AG09309 (cell line): ENCODE results near the gene S100A5.
"Not testable (repeated sequence)": the region's sequence is repeated elsewhere in the genome, so short reads cannot be mapped to it uniquely, and the experiment has no call there.

Source experiments
- DNase-seq: peaks from one replicate; pipeline ENCODE4 v3.0.0-alpha.2; 2010; ENCODE audit warnings: low read depth
- H3K4me3 ChIP-seq: 2 replicates; pipeline ENCODE4 v1.5.1; 2011; ENCODE audit warnings: mild to moderate bottlenecking, low read depth, low read length, moderate library complexity; ENCODE audit not compliant: control insufficient read depth
- TF ChIP-seq, protein P1 (sequence below): IDR thresholded peaks from 2 replicates; pipeline ENCODE4 v1.5.1; 2011; ENCODE audit warnings: mild to moderate bottlenecking, low read depth, low read length, inconsistent platforms; ENCODE audit not compliant: insufficient read depth, control insufficient read depth; ENCODE audit errors: missing control alignments

S100A5 gene

DNA sequence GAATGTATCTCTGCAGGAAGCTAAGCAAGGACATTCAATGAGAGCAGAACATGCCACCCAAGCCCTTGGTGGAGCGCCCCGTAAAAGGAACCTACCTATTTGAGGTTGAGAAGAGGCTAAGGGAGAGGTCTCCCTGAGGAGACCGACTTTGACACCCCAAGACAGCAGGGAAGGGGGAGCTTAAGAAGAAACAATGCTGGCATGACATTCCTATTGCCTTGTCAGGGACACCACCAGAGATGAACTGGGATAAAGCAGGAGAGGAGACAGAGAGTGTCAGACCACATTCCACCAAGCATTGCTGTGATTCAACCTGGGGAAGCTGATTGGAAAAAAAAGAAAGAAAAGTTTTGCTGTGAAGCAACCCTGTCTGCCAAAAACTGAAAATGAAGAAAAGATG is 38.2 kb upstream of the S100A5 start:
- no peak for DNase-seq
- TF ChIP-seq, protein P1, sequence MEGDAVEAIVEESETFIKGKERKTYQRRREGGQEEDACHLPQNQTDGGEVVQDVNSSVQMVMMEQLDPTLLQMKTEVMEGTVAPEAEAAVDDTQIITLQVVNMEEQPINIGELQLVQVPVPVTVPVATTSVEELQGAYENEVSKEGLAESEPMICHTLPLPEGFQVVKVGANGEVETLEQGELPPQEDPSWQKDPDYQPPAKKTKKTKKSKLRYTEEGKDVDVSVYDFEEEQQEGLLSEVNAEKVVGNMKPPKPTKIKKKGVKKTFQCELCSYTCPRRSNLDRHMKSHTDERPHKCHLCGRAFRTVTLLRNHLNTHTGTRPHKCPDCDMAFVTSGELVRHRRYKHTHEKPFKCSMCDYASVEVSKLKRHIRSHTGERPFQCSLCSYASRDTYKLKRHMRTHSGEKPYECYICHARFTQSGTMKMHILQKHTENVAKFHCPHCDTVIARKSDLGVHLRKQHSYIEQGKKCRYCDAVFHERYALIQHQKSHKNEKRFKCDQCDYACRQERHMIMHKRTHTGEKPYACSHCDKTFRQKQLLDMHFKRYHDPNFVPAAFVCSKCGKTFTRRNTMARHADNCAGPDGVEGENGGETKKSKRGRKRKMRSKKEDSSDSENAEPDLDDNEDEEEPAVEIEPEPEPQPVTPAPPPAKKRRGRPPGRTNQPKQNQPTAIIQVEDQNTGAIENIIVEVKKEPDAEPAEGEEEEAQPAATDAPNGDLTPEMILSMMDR, result no peak
- no peak overlapping the region for H3K4me3 ChIP-seq

DNA sequence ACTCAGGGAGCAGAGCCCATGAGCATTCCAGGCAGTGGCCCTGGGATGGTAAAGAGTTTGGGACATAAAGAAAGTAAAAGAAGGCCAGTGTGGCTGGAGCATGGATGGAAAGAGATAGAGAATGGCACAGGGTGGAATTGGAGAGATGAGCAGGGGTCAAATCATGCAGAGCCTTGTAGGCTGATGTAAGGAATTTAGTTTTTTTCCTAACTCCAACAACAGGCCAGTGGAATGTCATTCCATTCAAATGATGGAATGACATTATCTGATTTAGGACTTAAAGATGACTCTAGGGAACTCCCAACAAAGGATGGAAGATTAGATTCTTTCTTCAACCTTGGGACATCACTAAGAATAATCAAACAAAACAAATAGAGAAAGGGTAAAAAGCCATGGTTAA is 37.8 kb upstream of the S100A5 start:
- no peak overlapping the region for H3K4me3 ChIP-seq
- DNase-seq, result no peak

DNA sequence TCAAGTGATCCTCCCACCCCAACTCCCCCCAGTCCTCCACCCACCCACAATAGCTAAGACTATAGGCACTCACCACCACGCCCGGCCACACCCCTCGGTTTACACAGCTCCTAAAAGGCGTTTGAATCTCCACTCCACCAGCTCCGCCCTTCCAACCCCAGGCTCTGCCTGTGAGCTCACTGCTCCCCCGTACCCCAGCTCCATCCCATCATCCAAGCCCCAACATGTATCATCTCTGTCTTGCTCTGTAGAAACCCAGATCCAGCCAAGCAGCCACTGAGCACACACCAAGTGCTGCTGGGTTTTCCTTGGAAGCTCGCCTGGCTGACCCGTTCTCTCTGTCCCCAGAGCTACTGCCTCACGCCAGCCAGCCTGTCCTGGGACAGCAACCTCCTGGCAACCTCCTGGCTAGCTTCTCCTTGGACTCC is 36.9 kb upstream of the S100A5 start:
- TF ChIP-seq, protein P1, result no peak

More for the DNA sequence above, 37.8 kb upstream of the S100A5 start:
- TF ChIP-seq, protein P1, result no peak

DNA sequence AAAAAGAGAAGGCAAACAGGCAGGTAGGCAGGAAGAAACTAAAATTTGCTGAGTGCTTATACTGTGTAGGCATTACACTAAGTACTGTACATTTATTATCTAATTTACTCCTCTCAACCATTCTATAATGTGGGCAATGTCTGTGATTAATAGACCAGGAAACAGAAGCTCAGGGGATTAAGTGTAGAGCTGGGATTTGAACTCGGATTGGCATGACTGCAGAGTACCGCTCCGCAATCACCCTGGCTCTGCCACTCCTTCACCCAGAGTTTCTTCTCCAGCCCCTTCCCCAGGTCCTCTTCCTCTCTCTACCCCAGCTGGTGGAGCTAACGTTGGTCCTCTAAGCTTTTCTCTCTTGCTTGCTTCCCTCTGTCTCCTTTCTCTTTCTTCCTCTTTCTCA is 36.4 kb upstream of the S100A5 start:
- H3K4me3 ChIP-seq, result no peak overlapping the region
- TF ChIP-seq, protein P1, result no peak
- DNase-seq, result no peak

More for the DNA sequence above, 36.9 kb upstream of the S100A5 start:
- no peak overlapping the region for H3K4me3 ChIP-seq
- no peak for DNase-seq

DNA sequence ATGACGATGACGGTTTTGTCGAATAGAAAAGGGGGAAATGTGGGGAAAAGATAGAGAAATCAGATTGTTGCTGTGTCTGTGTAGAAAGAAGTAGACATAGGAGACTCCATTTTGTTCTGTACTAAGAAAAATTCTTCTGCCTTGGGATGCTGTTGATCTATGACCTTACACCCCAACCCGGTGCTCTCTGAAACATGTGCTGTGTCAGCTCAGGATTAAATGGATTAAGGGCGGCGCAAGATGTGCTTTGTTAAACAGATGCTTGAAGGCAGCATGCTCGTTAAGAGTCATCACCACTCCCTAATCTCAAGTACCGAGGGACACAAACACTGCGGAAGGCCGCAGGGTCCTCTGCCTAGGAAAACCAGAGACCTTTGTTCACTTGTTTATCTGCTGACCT is 34.8 kb upstream of the S100A5 start:
- not testable (repeated sequence) for DNase-seq, H3K4me3 ChIP-seq

DNA sequence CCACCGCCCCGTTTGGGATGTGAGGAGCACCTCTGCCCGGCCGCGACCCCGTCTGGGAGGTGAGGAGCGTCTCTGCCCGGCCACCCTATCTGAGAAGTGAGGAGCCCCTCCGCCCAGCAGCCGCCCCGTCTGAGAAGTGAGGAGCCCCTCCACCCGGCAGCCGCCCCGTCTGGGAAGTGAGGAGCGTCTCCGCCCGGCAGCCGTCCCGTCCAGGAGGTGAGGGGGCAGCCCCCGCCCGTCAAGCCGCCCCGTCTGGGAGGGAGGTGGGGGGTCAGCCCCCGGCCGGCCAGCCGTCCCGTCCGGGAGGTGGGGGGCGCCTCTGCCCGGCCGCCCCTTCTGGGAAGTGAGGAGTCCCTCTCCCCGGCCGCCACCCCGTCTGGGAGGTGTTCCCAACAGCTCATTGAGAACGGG is 34.4 kb upstream of the S100A5 start:
- not testable (repeated sequence) for DNase-seq

DNA sequence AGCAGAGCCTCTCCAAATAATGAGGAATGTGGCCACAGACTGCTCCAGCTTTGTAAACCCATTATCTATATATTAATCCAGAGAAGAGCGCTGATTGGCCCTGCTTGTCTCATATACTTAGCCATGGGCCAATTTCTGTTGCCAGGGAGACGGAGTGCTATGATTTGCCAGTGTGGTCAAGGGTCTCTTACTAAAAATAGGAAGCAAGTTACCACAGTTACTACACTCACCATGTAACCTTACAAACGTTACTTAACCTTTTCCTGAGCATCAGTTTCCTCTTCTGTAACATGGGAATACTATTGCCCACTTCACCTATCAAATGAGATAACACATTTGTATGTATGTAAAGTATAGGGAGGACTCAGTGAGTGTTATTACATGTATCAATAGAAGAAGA is 32.6 kb upstream of the S100A5 start:
- TF ChIP-seq, protein P1, result no peak
- no peak for DNase-seq
- H3K4me3 ChIP-seq, result no peak overlapping the region

More for the DNA sequence above, 34.4 kb upstream of the S100A5 start:
- H3K4me3 ChIP-seq, result not testable (repeated sequence)

DNA sequence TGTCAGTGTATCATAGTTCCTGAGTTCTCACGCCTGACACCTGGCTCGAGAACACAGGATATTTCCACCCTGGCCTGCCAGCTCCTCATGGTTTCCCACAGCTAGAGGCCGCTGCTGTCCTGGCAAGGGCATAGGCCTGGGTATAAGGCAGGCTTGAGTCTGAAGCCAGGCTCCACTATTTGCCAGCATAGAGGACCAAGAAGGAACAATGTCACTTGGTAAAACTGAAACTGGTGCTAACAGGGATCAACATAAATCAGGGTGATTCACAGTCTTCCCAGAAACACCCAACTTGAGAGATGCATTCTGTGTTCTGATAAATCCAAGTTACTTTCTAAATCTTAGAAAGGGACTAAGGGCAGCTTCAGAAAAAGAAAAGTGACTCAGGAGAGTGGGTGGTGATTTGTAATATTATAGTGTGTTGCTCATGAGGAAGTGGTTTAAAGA is 31.9 kb upstream of the S100A5 start:
- H3K4me3 ChIP-seq, result no peak overlapping the region
- peak; percentile 70 for DNase-seq
- TF ChIP-seq, protein P1, result peak; percentile 94
